OCI-M2 (cell line): ENCODE results near the gene SMIM38.

ENCODE experiments used
- DNase-seq: peaks from one replicate; lab custom pipeline; 2025; ENCODE audit not compliant: unreplicated experiment; lab: John Stamatoyannopoulos, UW

Gene SMIM38

DNA sequence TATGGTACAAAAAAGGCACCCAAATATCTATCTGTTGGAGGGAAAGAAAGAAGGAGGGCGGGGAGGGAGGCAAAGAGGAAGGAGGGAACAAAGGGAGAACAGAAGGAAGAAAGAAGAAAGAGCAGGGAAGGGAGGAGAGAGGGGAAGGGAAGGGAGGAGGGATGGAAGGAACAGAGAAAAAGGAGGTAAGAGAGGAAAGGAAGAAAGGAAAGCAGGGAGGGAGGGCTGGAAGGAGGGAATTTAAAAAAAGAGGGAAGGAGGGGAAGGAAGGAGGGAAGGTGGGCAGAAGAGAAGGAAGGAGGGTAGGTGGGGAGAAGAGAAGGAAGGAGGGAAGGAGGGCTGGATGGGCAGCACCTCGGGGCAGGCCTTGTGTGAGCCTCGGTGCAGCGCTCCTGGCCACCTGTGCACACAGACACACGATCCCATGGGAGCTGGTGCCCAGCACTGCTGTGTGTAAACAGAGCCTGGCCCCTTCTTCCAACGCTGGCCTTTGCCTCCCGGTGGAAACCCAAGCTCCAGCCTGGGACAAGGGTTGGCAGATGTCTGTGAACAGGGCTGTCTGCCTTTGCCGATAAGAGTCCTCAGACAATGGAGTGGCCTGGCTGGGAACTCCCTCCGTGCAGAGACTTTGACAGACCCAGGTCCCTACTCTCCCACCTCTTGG, 23.2 kb downstream of the SMIM38 start:
- DNase-seq, result no peak

DNA sequence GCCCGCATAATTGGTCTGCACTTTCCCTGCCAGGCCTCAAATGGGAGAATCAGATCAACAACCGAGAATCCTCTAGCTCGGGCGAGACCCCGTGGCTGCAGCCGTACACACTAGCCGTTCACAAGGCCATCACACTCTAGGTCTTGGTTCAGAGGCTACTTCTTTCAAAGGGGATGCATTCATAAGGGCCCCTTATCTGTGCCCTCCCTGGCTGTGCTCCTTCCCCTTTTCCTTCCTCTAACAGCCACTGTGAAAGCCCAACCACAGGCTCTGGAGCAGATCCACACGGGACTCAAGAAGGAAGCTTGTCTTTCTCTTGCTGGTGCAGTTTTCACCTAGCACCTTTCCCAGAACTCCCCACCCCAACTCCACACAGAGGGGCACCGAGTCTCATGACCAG, 24.5 kb downstream of the SMIM38 start:
- DNase-seq, result no peak

DNA sequence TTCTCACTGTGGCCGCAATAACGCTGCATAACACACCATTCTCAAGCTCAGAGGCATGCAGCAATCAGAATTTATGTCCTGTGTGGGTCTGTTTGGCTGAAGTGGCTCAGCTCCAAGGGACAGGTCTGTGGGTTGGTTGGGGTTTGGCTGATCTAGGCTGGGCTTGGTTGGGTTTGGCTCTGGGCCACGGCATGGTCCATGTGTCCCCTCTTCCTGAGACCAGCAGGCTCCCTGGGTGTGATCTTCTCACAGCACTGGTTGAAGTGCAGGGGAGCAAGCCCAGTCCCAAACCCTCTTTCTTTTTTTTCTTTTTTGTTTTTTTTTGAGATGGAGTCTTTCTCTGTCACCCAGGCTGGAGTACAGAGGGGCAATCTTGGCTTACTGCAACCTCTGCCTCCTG, 25.0 kb downstream of the SMIM38 start:
- no peak for DNase-seq

DNA sequence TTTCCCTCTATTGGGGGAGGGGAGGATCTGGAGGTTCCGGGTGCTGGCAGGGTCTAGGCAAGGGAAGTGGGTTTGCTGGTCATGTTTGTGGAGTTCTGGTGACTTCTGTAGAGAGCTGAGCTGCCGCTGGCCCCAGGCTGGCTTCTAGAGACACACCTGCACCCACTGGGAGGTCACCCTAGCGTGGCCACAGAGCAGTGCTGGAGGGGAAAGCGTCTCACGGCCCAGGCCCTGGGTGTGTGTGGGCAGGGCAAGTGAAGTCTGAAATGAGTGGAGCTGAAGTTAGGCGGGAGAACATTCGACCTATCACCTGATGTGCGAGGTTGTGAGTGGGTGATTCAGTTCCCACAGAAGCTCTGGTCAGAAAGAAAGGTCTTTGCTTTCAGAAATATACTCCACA, 27.9 kb downstream of the SMIM38 start:
- DNase-seq, result no peak

DNA sequence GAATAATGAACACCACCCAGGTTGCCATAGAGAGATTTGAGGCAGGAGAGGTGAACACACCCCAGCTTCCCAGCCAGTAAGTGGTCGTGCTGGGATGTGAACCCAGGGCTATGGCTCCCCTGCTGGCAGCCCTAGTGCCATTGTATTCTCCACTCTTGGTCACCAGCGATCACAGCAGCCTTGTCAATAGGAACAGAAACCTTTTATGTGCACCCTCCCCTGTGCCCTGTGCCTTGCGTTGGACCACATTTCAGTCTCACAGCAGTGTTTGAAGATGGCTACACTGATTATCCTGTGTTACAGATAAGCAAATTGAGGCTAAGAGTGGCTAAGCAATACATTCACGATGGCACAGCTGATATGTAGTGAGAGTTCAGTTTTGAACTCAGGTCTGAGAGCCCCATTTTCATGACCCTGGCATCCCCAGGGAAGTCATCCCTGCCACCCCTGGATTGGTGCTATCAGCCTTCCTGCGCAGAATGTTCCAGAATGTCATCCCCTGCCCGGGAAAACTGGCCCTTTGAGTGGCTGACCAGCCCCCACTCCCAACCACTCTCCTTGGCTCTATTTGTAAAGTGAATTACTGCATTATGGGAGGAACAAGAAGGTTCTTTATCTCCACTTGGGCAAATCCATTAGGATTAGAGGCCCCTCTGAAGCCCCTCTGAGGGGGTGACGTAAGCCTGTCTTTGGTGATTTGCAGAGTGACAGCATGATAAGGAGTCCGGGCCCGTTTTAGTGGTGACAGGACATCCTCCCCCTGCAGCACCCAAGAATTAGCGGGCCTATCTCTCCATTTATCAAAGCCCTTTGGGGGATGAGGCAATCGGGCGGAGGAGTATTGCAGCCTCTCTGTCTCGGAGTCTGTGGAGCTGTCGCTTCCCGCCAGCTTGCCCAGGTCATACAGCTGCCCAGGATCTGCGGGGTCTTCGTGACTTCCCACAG, 30.9 kb downstream of the SMIM38 start:
- no peak for DNase-seq

DNA sequence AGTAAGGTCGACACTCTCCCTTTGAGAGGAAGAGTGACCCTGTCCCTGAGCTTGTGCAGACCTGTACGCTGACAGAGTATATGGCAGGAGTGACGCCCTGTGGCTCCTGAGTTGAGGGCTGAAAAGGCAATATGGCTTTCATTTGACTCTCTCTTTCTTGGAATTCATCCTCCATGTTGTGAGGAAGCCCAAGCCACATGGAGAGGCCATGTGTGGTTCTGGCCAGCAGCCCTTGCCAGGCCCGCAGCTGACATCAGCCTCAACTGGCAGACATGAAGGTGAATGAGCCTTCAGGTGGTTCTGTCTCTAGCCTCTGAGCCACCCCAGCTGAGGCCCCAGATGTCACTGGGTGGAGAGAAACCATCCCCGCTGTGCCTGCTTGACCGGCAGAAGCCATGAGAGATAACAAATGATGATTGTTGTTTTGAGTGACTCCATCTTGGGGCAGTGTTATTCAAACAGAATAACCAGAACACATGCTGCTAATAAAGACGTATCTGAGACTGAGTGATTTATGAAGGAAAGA, 31.9 kb downstream of the SMIM38 start:
- no peak for DNase-seq

DNA sequence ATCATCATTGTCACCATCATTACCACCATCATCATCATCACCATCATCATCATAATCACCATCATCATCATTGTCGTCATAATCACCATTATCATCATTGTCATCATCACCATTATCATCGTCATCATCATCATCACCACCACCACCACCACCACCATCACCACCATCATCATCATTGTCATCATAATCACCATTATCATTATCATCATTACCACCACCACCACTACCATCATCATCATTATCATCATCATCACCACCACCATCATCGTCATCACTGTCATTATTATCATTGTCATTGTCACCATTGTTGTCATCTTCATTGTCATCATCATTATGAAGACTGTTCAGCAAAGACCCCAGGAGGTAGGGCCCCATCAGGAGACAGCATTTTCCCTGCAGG, 33.3 kb downstream of the SMIM38 start:
- DNase-seq, result no peak

DNA sequence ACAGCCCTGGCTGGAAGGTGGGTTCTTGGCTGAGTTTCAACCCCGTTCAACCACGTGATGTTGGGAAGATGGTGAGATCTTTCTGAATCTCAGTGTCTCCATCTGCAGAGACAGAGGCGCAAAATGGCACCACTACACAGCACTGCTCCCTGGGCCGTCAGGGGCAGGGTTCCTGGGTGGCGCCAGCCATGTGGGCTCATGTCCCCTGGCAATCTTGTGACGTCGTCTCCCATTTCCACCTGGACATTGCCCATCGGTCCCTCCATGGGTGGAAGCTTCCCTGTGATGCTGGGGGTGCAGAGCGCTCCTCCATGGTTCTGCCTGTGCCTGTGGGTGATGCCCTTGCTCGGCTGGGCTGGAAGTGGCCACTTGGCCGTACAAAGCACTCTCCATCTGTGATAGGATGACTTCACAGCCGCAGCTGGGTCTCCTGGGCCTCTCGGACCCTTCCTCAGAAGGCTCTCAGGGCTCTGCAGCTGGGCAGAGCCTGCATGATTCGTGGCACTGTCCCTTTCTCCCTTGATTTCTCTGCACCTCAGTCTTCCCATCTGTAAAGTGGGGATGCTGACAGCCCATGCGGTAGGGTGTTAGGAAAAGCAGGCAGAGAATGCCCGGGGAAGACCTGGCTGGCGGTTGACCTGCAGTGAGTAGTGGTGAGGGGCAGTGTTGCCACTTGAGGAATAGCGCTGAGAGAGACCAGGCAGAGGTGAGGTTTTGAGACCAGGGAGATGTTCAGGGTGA, 35.2 kb downstream of the SMIM38 start:
- DNase-seq, result no peak

DNA sequence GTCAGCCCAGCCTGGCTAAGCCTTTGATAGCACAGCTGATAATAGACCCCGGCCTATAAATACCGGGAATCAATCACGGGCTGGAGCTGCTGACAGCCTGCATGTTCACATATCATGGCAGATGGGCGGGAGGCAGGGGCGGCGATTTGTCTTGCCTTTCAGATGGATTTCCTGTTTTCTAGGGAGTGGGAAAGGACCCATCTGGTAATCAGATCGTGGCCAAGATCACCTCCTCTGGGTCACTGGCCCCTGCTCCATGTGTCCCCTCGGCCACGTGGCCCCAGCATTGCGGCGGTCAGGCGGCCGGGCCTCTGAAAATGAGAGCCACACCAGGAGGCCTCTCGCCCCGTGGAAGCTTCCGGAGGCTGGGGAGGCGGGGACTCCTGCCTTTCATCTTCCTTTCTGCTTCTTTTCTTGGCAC, 36.6 kb downstream of the SMIM38 start:
- no peak for DNase-seq

DNA sequence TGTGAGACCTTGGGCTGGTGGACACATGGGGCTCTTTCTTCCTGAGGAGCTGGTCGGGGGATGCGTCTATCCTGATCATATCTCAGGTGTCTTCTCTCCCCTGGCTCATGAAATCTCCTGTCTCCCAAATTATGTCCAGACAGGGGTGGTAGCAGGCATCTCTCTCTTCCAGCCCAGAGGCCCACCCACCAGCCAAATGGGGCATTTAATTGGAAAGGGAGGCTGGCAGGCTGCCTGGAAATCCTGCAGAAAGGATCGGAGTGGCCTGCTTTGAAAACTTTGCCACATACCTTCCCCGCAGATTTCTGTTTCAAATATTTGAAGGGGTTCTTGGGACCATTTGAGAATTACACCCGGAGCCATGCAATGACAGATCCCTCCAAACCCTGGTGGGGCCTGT, 37.4 kb downstream of the SMIM38 start:
- no peak for DNase-seq

DNA sequence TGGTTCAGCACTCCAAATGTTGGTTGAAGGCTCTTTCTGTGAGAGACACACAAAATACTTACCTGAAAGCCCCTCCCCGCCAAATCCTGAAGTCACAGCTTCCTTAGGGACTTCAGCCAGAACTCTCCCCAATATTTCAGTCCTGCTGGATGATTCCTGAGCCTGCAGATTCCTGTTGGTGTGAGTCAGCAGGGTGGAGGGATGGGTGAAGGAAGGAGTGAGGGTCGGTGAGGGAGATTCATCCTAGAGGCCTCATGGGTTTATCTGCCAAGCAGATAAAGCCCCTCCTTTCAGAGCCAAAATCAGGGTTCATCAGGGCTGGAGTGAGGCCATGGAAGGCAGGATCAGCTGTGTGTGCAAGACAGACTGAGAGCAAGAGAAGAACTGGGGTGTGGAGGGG, 37.9 kb downstream of the SMIM38 start:
- DNase-seq, result no peak

DNA sequence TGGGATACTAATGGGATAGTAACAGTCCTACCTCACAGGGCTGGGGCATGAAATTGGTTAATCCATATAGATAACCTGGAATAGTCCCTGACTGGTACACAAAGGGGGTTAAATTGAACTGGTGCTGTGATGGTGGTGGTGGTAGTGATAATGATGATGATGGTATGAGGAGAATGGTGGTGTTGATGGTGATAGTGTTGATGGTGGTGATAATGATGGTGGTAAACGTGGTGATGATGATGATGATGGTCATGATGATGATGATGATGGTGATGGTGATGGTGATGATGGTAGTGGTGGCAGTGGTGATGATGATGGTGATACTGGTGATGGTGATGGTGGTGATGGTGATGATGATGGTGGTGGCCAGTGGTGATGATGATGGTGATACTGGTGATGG, 38.7 kb downstream of the SMIM38 start:
- no peak for DNase-seq

DNA sequence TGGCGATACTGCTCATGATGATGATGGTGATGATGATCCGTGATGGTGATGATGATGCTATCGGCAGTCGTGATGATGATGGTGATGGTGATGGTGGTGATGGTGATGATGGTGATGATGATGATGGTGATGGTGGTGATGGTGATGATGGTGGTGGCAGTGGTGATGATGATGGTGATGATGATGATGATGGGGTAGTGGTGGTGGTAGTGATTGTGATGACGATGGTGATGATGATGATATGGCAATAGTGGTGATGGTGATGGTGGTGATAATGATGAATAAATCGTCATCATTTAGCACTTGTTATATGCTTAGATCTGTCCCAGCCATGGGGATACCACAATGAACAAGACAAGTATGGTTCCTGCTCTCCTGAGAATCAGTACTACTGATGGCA, 39.2 kb downstream of the SMIM38 start:
- no peak for DNase-seq

DNA sequence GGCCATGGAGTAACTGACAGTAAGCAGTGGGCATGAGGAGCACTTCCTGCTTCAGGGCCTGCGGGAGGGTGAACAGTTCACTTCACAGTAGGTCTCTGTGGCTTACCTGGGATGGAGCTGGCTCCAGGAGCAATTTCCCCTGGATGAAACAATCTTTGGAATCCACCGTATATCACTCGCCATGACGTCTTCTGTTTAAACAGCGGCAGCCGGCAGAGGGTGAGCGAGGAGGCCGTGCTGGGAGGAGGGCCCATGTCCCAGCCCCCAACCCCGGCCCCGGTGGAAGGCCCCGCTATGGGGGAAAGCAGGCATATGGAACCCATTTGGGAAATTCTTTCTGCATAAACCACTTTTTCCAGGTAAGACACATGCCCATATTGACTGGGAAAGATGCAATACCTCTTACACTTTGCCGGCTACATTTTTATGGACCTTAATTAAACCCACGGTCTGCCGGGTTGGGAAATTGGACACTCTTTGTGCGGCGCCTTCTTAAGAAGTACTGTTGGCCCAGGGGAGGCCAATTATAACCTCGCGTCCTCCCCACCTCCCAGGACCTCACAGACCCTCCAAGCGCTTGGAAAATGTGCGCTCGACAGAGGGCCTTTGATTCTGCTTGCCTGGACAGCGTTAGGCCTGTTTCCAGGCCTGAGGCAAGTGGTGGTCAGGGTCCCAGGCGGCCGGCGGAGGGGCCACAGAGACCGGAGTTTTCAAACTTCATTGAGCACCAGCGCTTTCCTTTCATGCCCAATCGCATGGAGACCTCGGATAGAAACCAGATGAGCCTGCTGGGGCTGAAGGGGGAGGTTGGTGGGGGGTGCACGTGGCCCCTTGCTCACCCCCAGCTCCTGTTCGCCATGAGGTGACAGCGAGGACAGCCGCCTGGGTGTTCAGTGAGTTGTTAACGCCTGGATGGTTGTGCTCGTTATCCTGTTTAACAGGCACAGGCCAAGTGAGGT, 40.4 kb downstream of the SMIM38 start:
- DNase-seq, result no peak

DNA sequence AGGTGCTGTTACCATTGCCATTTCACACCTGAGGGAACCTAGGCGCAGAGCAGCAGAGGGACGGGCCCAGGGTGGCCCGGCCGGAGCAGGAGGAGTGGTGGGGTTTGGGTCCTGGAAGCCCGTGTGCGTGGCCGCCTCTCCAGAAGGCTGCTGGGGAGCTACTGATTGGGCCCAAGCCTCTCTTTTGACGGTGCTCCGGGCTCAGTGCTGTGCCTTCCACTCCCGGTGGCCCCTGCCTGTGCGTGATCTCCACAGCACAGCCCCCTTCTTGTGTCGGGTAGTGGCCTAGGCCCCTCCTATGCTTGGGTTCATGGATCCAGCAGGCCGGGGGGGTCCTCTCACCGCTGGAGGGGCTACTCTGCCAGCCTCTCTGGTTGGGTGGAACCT, 41.0 kb downstream of the SMIM38 start:
- DNase-seq, result no peak

DNA sequence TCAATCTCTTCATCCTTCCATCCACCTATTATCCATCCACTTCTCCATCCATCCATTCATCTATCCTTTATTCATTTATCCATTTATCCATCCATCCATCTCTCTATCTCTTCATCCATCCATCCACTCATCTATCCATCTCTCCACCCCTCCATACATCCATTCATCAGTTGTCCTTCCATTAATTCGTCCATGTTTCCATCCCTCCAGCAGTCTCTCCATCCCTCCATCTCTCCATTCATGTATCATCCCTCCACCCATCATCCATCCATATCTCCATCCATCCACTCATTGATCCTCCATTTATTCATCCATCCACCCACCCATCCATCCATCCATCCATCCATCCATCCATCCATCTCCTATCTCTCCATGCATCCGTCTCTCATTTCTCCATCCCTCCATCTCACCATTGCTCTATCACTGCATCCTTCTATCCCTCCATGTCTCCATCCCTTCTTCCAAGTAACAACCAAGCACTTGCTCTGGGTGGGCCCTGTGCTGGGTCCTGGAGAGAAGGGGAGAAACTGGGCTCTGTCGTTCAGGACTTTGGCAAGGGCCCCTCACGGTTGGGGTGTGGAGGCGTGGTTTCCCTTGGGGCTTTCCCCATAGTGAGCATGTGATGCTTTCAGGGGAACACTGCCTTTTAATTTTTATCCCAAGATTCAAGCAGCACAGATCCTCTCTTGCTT, 43.3 kb downstream of the SMIM38 start:
- DNase-seq, result no peak

DNA sequence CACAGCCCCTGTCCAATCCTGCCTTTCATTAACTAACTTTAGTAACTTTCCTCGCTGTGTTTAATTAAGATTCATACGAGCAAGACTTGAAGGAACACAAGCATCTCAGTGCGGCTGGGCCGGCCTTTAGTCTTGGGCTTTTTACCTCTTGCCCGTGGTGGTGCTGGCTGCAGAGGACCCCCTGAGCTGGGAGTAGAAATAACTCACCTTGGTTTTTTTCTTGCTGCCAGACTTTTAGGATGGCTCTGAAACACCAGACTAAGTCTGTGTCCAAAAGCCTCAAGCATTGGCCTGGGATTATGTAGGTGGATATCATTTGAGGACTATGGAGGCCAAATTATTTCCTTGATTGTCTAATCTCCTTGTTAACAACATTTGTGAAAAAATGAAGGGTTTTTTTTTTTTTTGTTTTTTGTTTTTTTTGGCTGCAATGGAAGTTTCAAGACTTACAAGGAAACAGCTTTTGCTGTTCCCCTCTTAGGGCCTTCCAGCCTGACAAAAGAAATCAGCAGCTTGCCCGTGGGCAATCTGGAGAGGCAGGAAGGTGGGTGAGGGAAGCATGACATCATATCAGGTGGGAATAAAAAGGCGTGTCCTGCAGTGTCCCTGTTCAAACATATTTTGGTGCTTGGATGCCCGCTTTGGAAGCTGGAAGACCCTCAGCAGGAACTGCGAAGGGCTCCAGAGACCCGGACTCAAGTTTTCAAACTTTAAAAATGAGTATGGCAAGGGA, 44.0 kb downstream of the SMIM38 start:
- DNase-seq, result no peak

DNA sequence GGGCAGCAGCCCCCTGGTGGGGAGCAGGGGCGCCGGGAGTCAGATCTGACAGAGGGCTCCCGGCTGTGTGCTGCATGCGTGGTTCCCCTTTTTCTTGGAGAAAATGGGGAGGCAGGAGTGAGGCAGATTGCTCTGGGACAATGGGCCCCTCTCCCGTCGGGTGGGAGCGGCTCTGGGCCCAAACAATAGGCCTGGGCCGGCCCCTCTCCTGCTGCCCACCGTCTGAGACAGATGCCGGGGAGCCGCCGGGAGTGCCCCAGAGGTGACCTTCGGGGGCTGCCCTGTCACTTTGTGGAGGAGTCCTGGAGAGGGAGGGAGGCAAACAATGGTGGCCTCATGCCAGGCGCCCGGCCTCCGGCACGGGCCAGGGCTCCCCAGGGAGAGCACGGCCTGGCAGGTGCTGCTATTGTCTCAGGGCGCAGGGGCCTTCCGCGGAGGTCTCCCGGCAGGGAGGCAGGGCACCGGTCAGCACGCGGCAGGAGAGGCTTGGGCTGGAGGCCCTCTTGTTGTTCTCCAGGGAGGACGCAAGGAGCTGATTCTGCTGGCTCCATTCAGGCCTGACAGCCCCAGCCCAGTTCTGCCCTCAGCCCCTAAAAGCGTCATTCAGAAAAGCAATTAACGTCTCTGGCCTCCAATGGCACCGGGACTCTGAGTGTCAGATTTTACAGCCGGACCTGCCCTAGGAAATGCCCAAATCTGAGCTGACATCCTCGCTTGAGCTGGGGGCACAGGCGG, 44.8 kb downstream of the SMIM38 start:
- no peak for DNase-seq

DNA sequence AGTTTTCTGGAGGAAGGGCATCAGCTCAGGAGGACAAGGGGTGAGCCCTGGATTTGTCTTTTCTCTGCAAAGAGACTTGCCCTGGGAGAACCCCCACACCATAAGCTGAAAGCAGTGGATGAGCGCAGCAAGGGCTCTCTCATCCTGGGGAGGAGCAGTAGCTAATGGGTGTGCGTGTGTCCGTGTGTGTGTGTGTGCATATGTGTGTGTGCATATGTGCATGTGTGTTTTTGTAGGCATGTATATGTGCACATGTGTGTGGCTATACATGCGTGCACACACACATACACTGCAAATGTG, 45.3 kb downstream of the SMIM38 start:
- no peak for DNase-seq
